ENCODE results near the gene CFAP68. TPM values are rescaled to one million over a fixed set of nuclear protein-coding genes. Genes with fewer than 3 reads are reported as not detected.

CFAP68 gene
- total and polyA plus RNA-seq, 4 donors: 15.2 to 49.0 (median 22.5) TPM

GRCh38 chr11:111922803-111923202, 43.5 kb downstream of the CFAP68 start:
- no peak for ATAC-seq (ENCODE audit: insufficient read depth, low FRiP score)
- Histone ChIP-seq H3K4me3 (no peak overlapping the region), H3K9me3 (ENCODE audit: control insufficient read depth in 4 of 4, insufficient read depth in 3 of 4, low read length in 3 of 4) (no peaks in the 10 kb centered on the region), H3K36me3 (ENCODE audit: control insufficient read depth in 4 of 4, insufficient read depth in 4 of 4, low read length in 4 of 4) (no peaks in the 10 kb centered on the region), H3K27me3 (ENCODE audit: control insufficient read depth in 3 of 3, insufficient read depth in 3 of 3, low read length in 2 of 3) (no peaks in the 10 kb centered on the region), H3K9ac (ENCODE audit: insufficient read depth in 1 of 2, low read length in 2 of 2) (peak overlapping the region in 1 of 2 donors; percentile 79), H3K27ac (ENCODE audit: low read depth in 1 of 2, low read length in 1 of 2) (peak overlapping the region; percentile 80 to 97), H3K4me1 (ENCODE audit: control insufficient read depth in 5 of 5, insufficient read depth in 5 of 5, low read length in 5 of 5) (peaks cover 7 to 37% (median 15%) of the 10 kb centered on the region in 5 donors)
- peak; percentile 55 to 96 (median 94) for DNase-seq
- whole genome bisulfite sequencing, 2 donors: 16 to 28% methylated on average over 2 of the region's 2 CpGs
- TF ChIP-seq CTCF (IDR thresholded peaks at IDR 0.05; ENCODE audit: control extremely low read depth, extremely low read depth): no peak

GRCh38 chr11:111923351-111923788, 44.0 kb downstream of the CFAP68 start:
- Histone ChIP-seq H3K4me1 (ENCODE audit: control insufficient read depth in 5 of 5, insufficient read depth in 5 of 5, low read length in 5 of 5) (peaks cover 7 to 37% (median 15%) of the 10 kb centered on the region in 5 donors), H3K36me3 (ENCODE audit: control insufficient read depth in 4 of 4, insufficient read depth in 4 of 4, low read length in 4 of 4) (no peaks in the 10 kb centered on the region), H3K4me3 (no peak overlapping the region), H3K27ac (ENCODE audit: low read depth in 1 of 2, low read length in 1 of 2) (peak overlapping the region; percentile 80 to 97), H3K9me3 (ENCODE audit: control insufficient read depth in 4 of 4, insufficient read depth in 3 of 4, low read length in 3 of 4) (no peaks in the 10 kb centered on the region), H3K27me3 (ENCODE audit: control insufficient read depth in 3 of 3, insufficient read depth in 3 of 3, low read length in 2 of 3) (no peaks in the 10 kb centered on the region), H3K9ac (ENCODE audit: insufficient read depth in 1 of 2, low read length in 2 of 2) (peak overlapping the region in 1 of 2 donors; percentile 79)
- peak in 1 of 3 donors; percentile 56 for DNase-seq
- no peak for ATAC-seq (ENCODE audit: insufficient read depth, low FRiP score)
- 38 to 53% methylated on average over 5 of the region's 5 CpGs for WGBS, 2 donors
- no peak for TF ChIP-seq CTCF (IDR thresholded peaks at IDR 0.05; ENCODE audit: control extremely low read depth, extremely low read depth)

DNA sequence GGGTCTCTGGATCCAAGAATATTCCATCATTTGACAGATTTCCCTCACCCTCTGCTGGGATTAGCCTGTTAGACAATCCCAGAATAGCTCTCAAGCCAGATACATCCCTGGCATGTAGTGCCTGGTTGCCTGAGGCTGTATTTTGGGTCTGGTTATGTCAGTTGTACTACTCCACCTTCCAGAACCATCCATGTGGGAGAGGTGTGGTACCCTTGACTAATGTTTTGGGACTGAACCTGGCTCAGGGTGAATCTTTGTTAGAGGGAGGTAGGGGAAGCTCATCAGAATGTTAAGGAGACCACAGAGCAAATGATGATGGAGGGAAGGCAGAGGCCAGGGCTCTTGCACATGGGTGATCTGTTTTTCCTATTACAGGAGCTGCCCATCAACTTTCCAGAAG, 44.6 kb downstream of the CFAP68 start:
- Histone ChIP-seq H3K4me3 (no peak overlapping the region), H3K9me3 (ENCODE audit: control insufficient read depth in 4 of 4, insufficient read depth in 3 of 4, low read length in 3 of 4) (no peaks in the 10 kb centered on the region), H3K27me3 (ENCODE audit: control insufficient read depth in 3 of 3, insufficient read depth in 3 of 3, low read length in 2 of 3) (no peaks in the 10 kb centered on the region), H3K36me3 (ENCODE audit: control insufficient read depth in 4 of 4, insufficient read depth in 4 of 4, low read length in 4 of 4) (no peaks in the 10 kb centered on the region), H3K4me1 (ENCODE audit: control insufficient read depth in 5 of 5, insufficient read depth in 5 of 5, low read length in 5 of 5) (peaks cover 7 to 37% (median 15%) of the 10 kb centered on the region in 5 donors), H3K9ac (ENCODE audit: insufficient read depth in 1 of 2, low read length in 2 of 2) (peak overlapping the region in 1 of 2 donors; percentile 79), H3K27ac (ENCODE audit: low read depth in 1 of 2, low read length in 1 of 2) (peak overlapping the region; percentile 80 to 97)
- DNase-seq (peak in 1 of 3 donors; percentile 14), ATAC-seq (ENCODE audit: insufficient read depth, low FRiP score) (no peak)
- TF ChIP-seq CTCF (IDR thresholded peaks at IDR 0.05; ENCODE audit: control extremely low read depth, extremely low read depth): no peak

DNA sequence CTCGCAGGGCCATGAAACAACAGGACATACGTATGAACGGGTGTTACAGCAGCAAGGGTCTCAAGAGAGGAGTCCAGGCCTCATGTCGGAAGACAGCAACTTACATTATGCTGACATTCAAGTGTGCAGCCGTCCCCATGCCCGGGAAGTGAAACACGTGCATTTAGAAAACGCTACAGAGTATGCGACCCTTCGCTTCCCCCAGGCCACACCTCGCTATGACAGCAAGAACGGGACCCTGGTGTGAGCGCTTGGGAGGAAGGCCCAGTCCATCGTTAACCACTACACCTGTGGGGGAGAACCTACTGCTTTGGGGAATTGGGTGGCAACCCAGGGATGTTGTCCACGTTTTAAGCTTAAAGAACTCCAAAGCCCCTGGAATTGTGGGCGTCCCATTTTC, 46.6 kb downstream of the CFAP68 start:
- Histone ChIP-seq H3K9ac (ENCODE audit: insufficient read depth in 1 of 2, low read length in 2 of 2) (no peak overlapping the region), H3K4me1 (ENCODE audit: control insufficient read depth in 5 of 5, insufficient read depth in 5 of 5, low read length in 5 of 5) (peaks cover 7 to 37% (median 15%) of the 10 kb centered on the region in 5 donors), H3K27ac (ENCODE audit: low read depth in 1 of 2, low read length in 1 of 2) (peak overlapping the region; percentile 88 to 95), H3K9me3 (ENCODE audit: control insufficient read depth in 4 of 4, insufficient read depth in 3 of 4, low read length in 3 of 4) (no peaks in the 10 kb centered on the region), H3K36me3 (ENCODE audit: control insufficient read depth in 4 of 4, insufficient read depth in 4 of 4, low read length in 4 of 4) (no peaks in the 10 kb centered on the region), H3K4me3 (no peak overlapping the region), H3K27me3 (ENCODE audit: control insufficient read depth in 3 of 3, insufficient read depth in 3 of 3, low read length in 2 of 3) (no peaks in the 10 kb centered on the region)
- no peak for DNase-seq
- no peak for ATAC-seq (ENCODE audit: insufficient read depth, low FRiP score)
- TF ChIP-seq CTCF (IDR thresholded peaks at IDR 0.05; ENCODE audit: control extremely low read depth, extremely low read depth): no peak
- 94 to 95% methylated on average over 16 of the region's 16 CpGs for WGBS, 2 donors
